NB4 (cell line): Measurements from ENCODE around the gene RPTOR.

Experiments
- MYC ChIP-seq: IDR thresholded peaks from 2 replicates; pipeline ENCODE4 v1.6.1; 2011; ENCODE audit warnings: low read depth, low read length
- POLR2A ChIP-seq: IDR thresholded peaks from 2 replicates; pipeline ENCODE4 v1.6.1; 2011; ENCODE audit warnings: mild to moderate bottlenecking; ENCODE audit not compliant: insufficient read length; ENCODE audit errors: extremely low read depth
- TF ChIP-seq, protein P1 (sequence below): IDR thresholded peaks from 2 replicates; pipeline ENCODE4 v1.6.1; 2011; ENCODE audit warnings: low read depth, low read length
- TF ChIP-seq, protein P2 (sequence below): IDR thresholded peaks from one replicate; pipeline ENCODE4 v1.5.1; 2012; ENCODE audit warnings: low read depth, low read length

DNA sequence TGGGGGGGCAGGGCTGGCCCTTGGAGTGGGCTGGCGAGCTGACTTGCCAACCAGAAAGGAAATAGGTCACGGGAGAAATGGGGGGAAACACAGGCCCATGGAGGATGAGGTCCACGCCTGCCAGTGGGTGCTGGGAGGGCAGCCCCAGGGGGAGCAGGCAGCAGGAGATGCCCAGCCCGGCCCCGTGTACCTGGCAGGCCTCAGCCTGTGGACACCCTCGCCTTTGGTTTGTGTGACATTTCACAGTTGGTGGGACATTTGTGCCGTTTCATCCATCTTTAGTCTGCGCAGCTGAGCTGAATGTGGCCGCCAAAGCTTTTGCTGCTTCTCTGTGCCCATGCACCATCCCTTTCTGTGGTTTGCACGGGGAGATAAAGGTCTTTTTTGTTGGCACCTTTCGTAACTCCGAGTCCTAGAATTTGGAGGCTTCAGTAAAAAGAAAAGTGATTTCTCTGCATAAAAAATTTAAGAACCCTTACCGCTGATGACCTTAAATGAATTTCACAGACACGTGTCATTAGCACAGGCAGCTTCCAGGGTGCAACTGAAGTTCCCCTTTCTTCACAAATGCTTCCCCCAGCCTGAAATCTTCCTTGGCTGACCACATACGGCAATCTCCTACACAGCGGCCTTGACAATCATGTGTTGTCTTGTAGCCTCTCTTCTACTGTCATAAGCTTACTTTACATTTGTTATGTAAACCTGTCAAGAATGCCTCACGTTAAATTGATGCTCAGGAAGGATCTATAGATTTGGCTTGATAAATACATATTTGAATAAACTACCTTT, 193.6 kb downstream of the RPTOR start:
- TF ChIP-seq POLR2A (no peak), MYC (no peak)
- TF ChIP-seq, protein P1, sequence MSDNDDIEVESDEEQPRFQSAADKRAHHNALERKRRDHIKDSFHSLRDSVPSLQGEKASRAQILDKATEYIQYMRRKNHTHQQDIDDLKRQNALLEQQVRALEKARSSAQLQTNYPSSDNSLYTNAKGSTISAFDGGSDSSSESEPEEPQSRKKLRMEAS, result peak; percentile 56
- TF ChIP-seq, protein P2, sequence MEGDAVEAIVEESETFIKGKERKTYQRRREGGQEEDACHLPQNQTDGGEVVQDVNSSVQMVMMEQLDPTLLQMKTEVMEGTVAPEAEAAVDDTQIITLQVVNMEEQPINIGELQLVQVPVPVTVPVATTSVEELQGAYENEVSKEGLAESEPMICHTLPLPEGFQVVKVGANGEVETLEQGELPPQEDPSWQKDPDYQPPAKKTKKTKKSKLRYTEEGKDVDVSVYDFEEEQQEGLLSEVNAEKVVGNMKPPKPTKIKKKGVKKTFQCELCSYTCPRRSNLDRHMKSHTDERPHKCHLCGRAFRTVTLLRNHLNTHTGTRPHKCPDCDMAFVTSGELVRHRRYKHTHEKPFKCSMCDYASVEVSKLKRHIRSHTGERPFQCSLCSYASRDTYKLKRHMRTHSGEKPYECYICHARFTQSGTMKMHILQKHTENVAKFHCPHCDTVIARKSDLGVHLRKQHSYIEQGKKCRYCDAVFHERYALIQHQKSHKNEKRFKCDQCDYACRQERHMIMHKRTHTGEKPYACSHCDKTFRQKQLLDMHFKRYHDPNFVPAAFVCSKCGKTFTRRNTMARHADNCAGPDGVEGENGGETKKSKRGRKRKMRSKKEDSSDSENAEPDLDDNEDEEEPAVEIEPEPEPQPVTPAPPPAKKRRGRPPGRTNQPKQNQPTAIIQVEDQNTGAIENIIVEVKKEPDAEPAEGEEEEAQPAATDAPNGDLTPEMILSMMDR, result no peak
